Activated naive CD4-positive, alpha-beta T cell treated with anti-CD3 and anti-CD28 coated beads for 36 hours (primary cell): Measurements from ENCODE around the gene AVP. TPM values are rescaled to one million over a fixed set of nuclear protein-coding genes. Genes with fewer than 3 reads are reported as not detected.
"Not testable (repeated sequence)": the region's sequence is repeated elsewhere in the genome, so short reads cannot be mapped to it uniquely, and the experiment has no call there.

ENCODE experiments used
- CTCF ChIA-PET: fragments of 350-600 bp; sonication (Branson Sonifier 250); formaldehyde crosslinking; loops from one replicate; lab custom pipeline; 2021; ENCODE audit warnings: antibody characterized with exemption; lab: Charles Lee
- DNase-seq: peaks from one replicate; pipeline ENCODE4 v3.0.0-alpha.2; 2020
- H3K27ac Mint-ChIP-seq: one replicate; pipeline ENCODE4 v1.8.0; 2021; ENCODE audit warnings: mild to moderate bottlenecking, mixed read lengths
- H3K27me3 Mint-ChIP-seq: one replicate; pipeline ENCODE4 v1.8.0; 2021; ENCODE audit warnings: low read depth, mixed read lengths
- H3K36me3 Mint-ChIP-seq: one replicate; pipeline ENCODE4 v1.8.0; 2021; ENCODE audit warnings: low read depth, mixed read lengths
- H3K4me1 Mint-ChIP-seq: one replicate; pipeline ENCODE4 v1.8.0; 2021; ENCODE audit warnings: low read depth, mixed read lengths
- H3K4me3 Mint-ChIP-seq: one replicate; pipeline ENCODE4 v1.8.0; 2021; ENCODE audit warnings: mild to moderate bottlenecking, moderate library complexity, mixed read lengths
- H3K9me3 Mint-ChIP-seq: one replicate; pipeline ENCODE4 v1.8.0; 2021; ENCODE audit warnings: mixed read lengths
- intact Hi-C: fragments of 100-400 bp; cut with micrococcal nuclease; formaldehyde crosslinking; loops from one replicate; pipeline ENCODE4 v1.15.1; 2023
- total RNA-seq, 2 experiments: library from RNA; stranded (reverse); gene quantifications; one replicate each; pipeline ENCODE4 v1.2.3, GENCODE V29; 2021

Gene AVP
- total RNA-seq, 2 experiments from 2014 or later = not detected

GRCh38 chr20:3074812-3075211, 9.7 kb downstream of the AVP start:
- intact Hi-C loops = loop anchor here (5.0 kb wide), 2 partner anchors 82 to 127 kb away; partner anchors contain the start of genes DDRGK1, FASTKD5 and UBOX5
- Mint-ChIP-seq H3K27ac (no peak overlapping the region), H3K27me3 (no peaks in the 10 kb centered on the region), H3K9me3 (no peaks in the 10 kb centered on the region), H3K36me3 (no peaks in the 10 kb centered on the region), H3K4me3 (no peak overlapping the region), H3K4me1 (peaks cover 31% of the 10 kb centered on the region)
- no peak for DNase-seq
- CTCF ChIA-PET = interaction anchor here (0.6 to 1.6 kb wide), 2 partner anchors 21 to 59 kb away, joined by 3 read pairs; no protein-coding TSS in a partner anchor

GRCh38 chr20:3073251-3073643, 11.3 kb downstream of the AVP start:
- not testable (repeated sequence) for H3K9me3 Mint-ChIP-seq, H3K36me3 Mint-ChIP-seq, H3K27me3 Mint-ChIP-seq, H3K4me3 Mint-ChIP-seq, H3K27ac Mint-ChIP-seq
- peak; percentile 33 for DNase-seq
- intact Hi-C loops = loop anchor here (5.0 kb wide), 1 partner anchor 129 kb away; the partner anchor contains the start of gene DDRGK1
- H3K4me1 Mint-ChIP-seq = peaks cover 31% of the 10 kb centered on the region
- CTCF ChIA-PET = interaction anchor here (1.4 to 1.5 kb wide), 2 partner anchors 9 to 20 kb away, joined by 3 to 13 read pairs; no protein-coding TSS in a partner anchor

- intact Hi-C loops = loop anchor here (5.0 kb wide), 1 partner anchor 130 kb away; the partner anchor contains the start of gene DDRGK1
- CTCF ChIA-PET = interaction anchor here (1.4 to 1.5 kb wide), 2 partner anchors 8 to 20 kb away, joined by 3 to 13 read pairs; no protein-coding TSS in a partner anchor
- H3K4me3 Mint-ChIP-seq = peak overlapping the region; percentile 77
- DNase-seq = no peak
- peaks cover 27% of the 10 kb centered on the region for H3K4me1 Mint-ChIP-seq
- H3K27me3 Mint-ChIP-seq = no peaks in the 10 kb centered on the region
- no peaks in the 10 kb centered on the region for H3K36me3 Mint-ChIP-seq
- peak overlapping the region; percentile 53 for H3K27ac Mint-ChIP-seq
- H3K9me3 Mint-ChIP-seq = no peaks in the 10 kb centered on the region
Observed at GRCh38 chr20:3072530-3073250, 11.8 kb downstream of the AVP start.

- no peaks in the 10 kb centered on the region for H3K9me3 Mint-ChIP-seq
- peak within 1 kb of the TSS; percentile 53 for H3K27ac Mint-ChIP-seq
- DNase-seq = peak; percentile 77
- intact Hi-C loops = loop anchor here (5.0 kb wide), 1 partner anchor 130 kb away; the partner anchor contains the start of gene DDRGK1
- CTCF ChIA-PET = interaction anchor here (1.4 to 1.5 kb wide), 2 partner anchors 8 to 19 kb away, joined by 3 to 13 read pairs; no protein-coding TSS in a partner anchor
- H3K36me3 Mint-ChIP-seq = no peaks in the 10 kb centered on the region
- no peaks in the 10 kb centered on the region for H3K27me3 Mint-ChIP-seq
- H3K4me1 Mint-ChIP-seq = peaks cover 22% of the 10 kb centered on the region
- H3K4me3 Mint-ChIP-seq = peak within 1 kb of the TSS; percentile 77
Observed at GRCh38 chr20:3071610-3072529, 12.7 kb downstream of the AVP start, which contains the start of gene OXT. OXT (plus strand) TSS chr20:3071620; CDS start chr20:3071656, 36 bp downstream.

GRCh38 chr20:3071266-3071609, 13.3 kb downstream of the AVP start:
- Mint-ChIP-seq H3K9me3 (no peaks in the 10 kb centered on the region), H3K27me3 (no peaks in the 10 kb centered on the region), H3K4me3 (peak overlapping the region; percentile 77), H3K4me1 (peaks cover 19% of the 10 kb centered on the region), H3K36me3 (no peaks in the 10 kb centered on the region), H3K27ac (no peak overlapping the region)
- no peak for DNase-seq
- CTCF ChIA-PET = no interaction called here
- intact Hi-C loops = loop anchor here (5.0 kb wide), 1 partner anchor 131 kb away; the partner anchor contains the start of gene DDRGK1

- Mint-ChIP-seq H3K4me1 (peaks cover 19% of the 10 kb centered on the region), H3K4me3 (peak overlapping the region; percentile 62), H3K27ac (no peak overlapping the region)
Observed at GRCh38 chr20:3070725-3071124, 13.8 kb downstream of the AVP start.

GRCh38 chr20:3068986-3069900, 15.3 kb downstream of the AVP start:
- no peaks in the 10 kb centered on the region for H3K9me3 Mint-ChIP-seq
- peak; percentile 62 for DNase-seq
- H3K27me3 Mint-ChIP-seq = no peaks in the 10 kb centered on the region
- intact Hi-C loops = loop anchor here (1.0 kb wide), 1 partner anchor 46 kb away; no protein-coding TSS in a partner anchor
- H3K27ac Mint-ChIP-seq = no peak overlapping the region
- peaks cover 19% of the 10 kb centered on the region for H3K4me1 Mint-ChIP-seq
- H3K4me3 Mint-ChIP-seq = no peak overlapping the region
- H3K36me3 Mint-ChIP-seq = no peaks in the 10 kb centered on the region
- CTCF ChIA-PET = interaction anchor here (0.6 to 3.1 kb wide), 9 partner anchors 16 to 340 kb away, joined by 3 to 28 read pairs (median 5); no protein-coding TSS in a partner anchor

More at GRCh38 chr20:3070725-3071124, 13.8 kb downstream of the AVP start:
- intact Hi-C loops = loop anchor here (5.0 kb wide), 1 partner anchor 132 kb away; the partner anchor contains the start of gene DDRGK1
- Mint-ChIP-seq H3K36me3 (no peaks in the 10 kb centered on the region), H3K9me3 (no peaks in the 10 kb centered on the region), H3K27me3 (no peaks in the 10 kb centered on the region)
- CTCF ChIA-PET = interaction anchor here (3.1 kb wide), 2 partner anchors 18 to 45 kb away, joined by 24 to 28 read pairs; no protein-coding TSS in a partner anchor
- DNase-seq = no peak

- peaks cover 16% of the 10 kb centered on the region for H3K4me1 Mint-ChIP-seq
- intact Hi-C loops = no loop called here
- no peak overlapping the region for H3K4me3 Mint-ChIP-seq
Observed at GRCh38 chr20:3068075-3068474, 16.4 kb downstream of the AVP start.

GRCh38 chr20:3067139-3068014, 17.1 kb downstream of the AVP start:
- intact Hi-C loops = no loop called here
- CTCF ChIA-PET = interaction anchor here (3.1 kb wide), 2 partner anchors 14 to 48 kb away, joined by 24 to 28 read pairs; no protein-coding TSS in a partner anchor

More at GRCh38 chr20:3068075-3068474, 16.4 kb downstream of the AVP start:
- H3K27me3 Mint-ChIP-seq = no peaks in the 10 kb centered on the region
- H3K36me3 Mint-ChIP-seq = no peaks in the 10 kb centered on the region
- DNase-seq = no peak
- CTCF ChIA-PET = interaction anchor here (3.1 kb wide), 2 partner anchors 15 to 47 kb away, joined by 24 to 28 read pairs; no protein-coding TSS in a partner anchor
- no peaks in the 10 kb centered on the region for H3K9me3 Mint-ChIP-seq
- no peak overlapping the region for H3K27ac Mint-ChIP-seq

GRCh38 chr20:3064119-3064518, 20.4 kb downstream of the AVP start:
- H3K36me3 Mint-ChIP-seq, DNase-seq, H3K4me1 Mint-ChIP-seq, H3K9me3 Mint-ChIP-seq, H3K27ac Mint-ChIP-seq, H3K27me3 Mint-ChIP-seq, H3K4me3 Mint-ChIP-seq, intact Hi-C loops: not testable (repeated sequence)
- CTCF ChIA-PET = interaction anchor here (0.8 to 1.6 kb wide), 2 partner anchors 9 to 10 kb away, joined by 3 read pairs; no protein-coding TSS in a partner anchor

More at GRCh38 chr20:3067139-3068014, 17.1 kb downstream of the AVP start:
- H3K4me3 Mint-ChIP-seq = no peak overlapping the region
- H3K27me3 Mint-ChIP-seq = no peaks in the 10 kb centered on the region
- H3K36me3 Mint-ChIP-seq = no peaks in the 10 kb centered on the region
- DNase-seq = no peak
- no peak overlapping the region for H3K27ac Mint-ChIP-seq
- no peaks in the 10 kb centered on the region for H3K9me3 Mint-ChIP-seq
- peaks cover 9% of the 10 kb centered on the region for H3K4me1 Mint-ChIP-seq
